CD4-positive, alpha-beta memory T cell (primary cell): ENCODE measurements around the gene TMEM128. TPM values are rescaled to one million over a fixed set of nuclear protein-coding genes. Genes with fewer than 3 reads are reported as not detected.
"Not testable (repeated sequence)": the region's sequence is repeated elsewhere in the genome, so short reads cannot be mapped to it uniquely, and the experiment has no call there.

Experiments
- CTCF ChIA-PET: fragments of 350-600 bp; sonication (Branson Sonifier 250); formaldehyde crosslinking; loops from one replicate; lab custom pipeline; 2021; ENCODE audit warnings: inconsistent platforms; ENCODE audit not compliant: partially characterized antibody; lab: Charles Lee
- POLR2A ChIA-PET: fragments of 350-600 bp; sonication (Branson Sonifier 250); formaldehyde crosslinking; loops from one replicate; lab custom pipeline; 2021; ENCODE audit not compliant: partially characterized antibody; lab: Charles Lee
- DNase-seq, 5 donors: peaks; one replicate each; pipeline versions ENCODE4 v3.0.0 to v3.0.0-alpha.2; 2020 to 2022; ENCODE audit warnings: mixed read lengths in 1 of 5
- H3K27ac ChIP-seq: one replicate; pipeline ENCODE4 v1.7.0; 2013; ENCODE audit warnings: low read depth, low read length
- H3K27me3 ChIP-seq: 2 replicates; pipeline ENCODE4 v1.7.0; 2013; ENCODE audit warnings: mild to moderate bottlenecking, low read length, moderate library complexity; ENCODE audit not compliant: insufficient read depth
- H3K36me3 ChIP-seq: 2 replicates; pipeline ENCODE4 v1.7.0; 2013; ENCODE audit warnings: mild to moderate bottlenecking, low read length, moderate library complexity; ENCODE audit not compliant: insufficient read depth
- H3K4me1 ChIP-seq: 2 replicates; pipeline ENCODE4 v1.7.0; 2013; ENCODE audit warnings: mild to moderate bottlenecking, low read length, moderate library complexity; ENCODE audit not compliant: insufficient read depth
- H3K4me3 ChIP-seq, 2 donors: one replicate each; pipeline ENCODE4 v1.7.0; 2013; ENCODE audit warnings: low read length in 2 of 2, mild to moderate bottlenecking in 1 of 2
- H3K9me3 ChIP-seq, 2 donors: one replicate each; pipeline ENCODE4 v1.7.0; 2013; ENCODE audit warnings: low read length in 2 of 2, control low read depth in 1 of 2; ENCODE audit not compliant: control insufficient read depth in 1 of 2
- H3K27ac Mint-ChIP-seq, 7 donors: one replicate each; pipeline ENCODE4 v1.8.0; 2020 to 2021; ENCODE audit warnings: mixed read lengths in 7 of 7, mild to moderate bottlenecking in 6 of 7, inconsistent platforms in 3 of 7, moderate library complexity in 3 of 7
- H3K27me3 Mint-ChIP-seq, 2 donors: one replicate each; pipeline ENCODE4 v1.8.0; 2020 to 2021; ENCODE audit warnings: mixed read lengths in 2 of 2
- H3K36me3 Mint-ChIP-seq, 2 donors: one replicate each; pipeline ENCODE4 v1.8.0; 2020 to 2021; ENCODE audit warnings: mixed read lengths in 2 of 2, inconsistent platforms in 1 of 2, mild to moderate bottlenecking in 1 of 2
- H3K4me1 Mint-ChIP-seq, 4 donors: one replicate each; pipeline ENCODE4 v1.8.0; 2020 to 2021; ENCODE audit warnings: mixed read lengths in 4 of 4, mild to moderate bottlenecking in 1 of 4
- H3K4me3 Mint-ChIP-seq, 8 donors: one replicate each; pipeline ENCODE4 v1.8.0; 2020 to 2021; ENCODE audit warnings: mixed read lengths in 8 of 8, mild to moderate bottlenecking in 7 of 8, moderate library complexity in 6 of 8, inconsistent platforms in 3 of 8
- H3K9me3 Mint-ChIP-seq, 8 donors: one replicate each; pipeline ENCODE4 v1.8.0; 2020 to 2021; ENCODE audit warnings: mixed read lengths in 8 of 8, mild to moderate bottlenecking in 5 of 8, inconsistent platforms in 3 of 8, moderate library complexity in 1 of 8
- intact Hi-C: fragments of 100-400 bp; cut with micrococcal nuclease; formaldehyde crosslinking; loops from one replicate; pipeline ENCODE4 v1.15.1; 2023
- polyA plus RNA-seq, 2 donors: library from polyadenylated mRNA; unstranded; fragments of 300-500 nt; fragmentation: Illumina TruSeq; gene quantifications; one replicate each; pipeline ENCODE4 v1.2.3, GENCODE V29; 2021
- total RNA-seq, 2 experiments: library from RNA; stranded (reverse); gene quantifications; one replicate each; pipeline ENCODE4 v1.2.3, GENCODE V29; 2021

TMEM128 gene
- total and polyA plus RNA-seq, 4 experiments from 2014 or later: 20.0 to 51.5 (median 30.4) TPM

DNA sequence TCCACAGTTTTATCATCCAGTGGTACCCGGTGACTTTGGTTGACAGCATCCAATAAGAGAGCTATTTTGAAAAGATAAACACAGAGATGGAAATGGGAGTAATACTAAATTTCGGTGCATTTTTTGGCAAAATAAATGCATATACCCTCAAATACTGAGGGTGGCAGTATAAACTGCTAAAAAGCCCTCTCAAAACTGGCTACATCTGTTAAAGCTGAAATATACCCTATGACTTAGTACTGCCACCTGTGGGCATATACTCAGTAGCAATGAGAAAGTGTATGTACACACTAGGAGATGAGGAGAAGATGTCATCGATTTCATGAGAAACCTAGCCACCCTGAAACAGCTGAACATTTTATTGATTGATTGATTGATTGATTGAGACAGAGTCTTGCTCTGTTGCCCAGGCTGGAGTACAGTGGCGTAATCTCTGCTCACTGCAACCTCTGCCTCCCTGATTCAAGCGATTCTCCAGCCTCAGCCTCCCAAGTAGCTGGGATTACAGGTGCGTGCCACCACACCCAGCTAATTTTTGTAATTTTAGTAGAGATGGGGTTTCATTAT lies 12.2 kb upstream of the TMEM128 start:
- peak overlapping the region in 5 of 7 donors; percentile 21 to 83 (median 68) for H3K27ac Mint-ChIP-seq
- H3K27me3 ChIP-seq: no peaks in the 10 kb centered on the region

GRCh38 chr4:4259484-4260100 lies 11.6 kb upstream of the TMEM128 start:
- ChIA-PET CTCF (interaction anchor here (0.6 to 3.7 kb wide), 35 partner anchors 8 to 316 kb away, joined by 3 to 161 read pairs (median 5); partner anchors contain the start of gene TMEM128), POLR2A (interaction anchor here (0.6 to 2.8 kb wide), 20 partner anchors 9 to 203 kb away, joined by 3 to 33 read pairs (median 4); partner anchors contain the start of genes LYAR, TMEM128 and ZBTB49)
- no peak overlapping the region for H3K4me3 Mint-ChIP-seq
- no peaks in the 10 kb centered on the region for H3K9me3 Mint-ChIP-seq
- Histone ChIP-seq H3K4me1 (no peaks in the 10 kb centered on the region), H3K9me3 (no peaks in the 10 kb centered on the region), H3K36me3 (no peaks in the 10 kb centered on the region), H3K27ac (no peak overlapping the region), H3K4me3 (no peak overlapping the region), H3K27me3 (no peaks in the 10 kb centered on the region)
- no peaks in the 10 kb centered on the region for H3K36me3 Mint-ChIP-seq
- H3K27ac Mint-ChIP-seq: peak overlapping the region in 3 of 7 donors; percentile 26 to 83 (median 49)
- no peaks in the 10 kb centered on the region for H3K27me3 Mint-ChIP-seq
- no peak for DNase-seq
- peaks cover 4 to 11% (median 7%) of the 10 kb centered on the region in 4 donors for H3K4me1 Mint-ChIP-seq
- intact Hi-C loops: loop anchor here (1.0 kb wide), 3 partner anchors 11 to 171 kb away; no protein-coding TSS in a partner anchor

More for the DNA sequence above, 12.2 kb upstream of the TMEM128 start:
- Histone ChIP-seq H3K4me1 (no peaks in the 10 kb centered on the region), H3K4me3 (no peak overlapping the region), H3K27ac (no peak overlapping the region), H3K9me3 (no peaks in the 10 kb centered on the region), H3K36me3 (no peaks in the 10 kb centered on the region)
- ChIA-PET CTCF (interaction anchor here (0.6 to 3.7 kb wide), 33 partner anchors 8 to 206 kb away, joined by 3 to 161 read pairs (median 5); partner anchors contain the start of gene TMEM128), POLR2A (interaction anchor here (0.6 to 2.8 kb wide), 22 partner anchors 9 to 202 kb away, joined by 3 to 33 read pairs (median 3); partner anchors contain the start of genes LYAR, TMEM128 and ZBTB49)
- Mint-ChIP-seq H3K27me3 (no peaks in the 10 kb centered on the region), H3K4me3 (no peak overlapping the region), H3K36me3 (no peaks in the 10 kb centered on the region), H3K4me1 (peaks cover 4 to 11% (median 8%) of the 10 kb centered on the region in 4 donors), H3K9me3 (no peaks in the 10 kb centered on the region)
- intact Hi-C loops: loop anchor here (1.0 kb wide), 3 partner anchors 10 to 170 kb away; no protein-coding TSS in a partner anchor
- peak; percentile 49 to 72 (median 64) for DNase-seq

GRCh38 chr4:4257705-4258104 lies 9.7 kb upstream of the TMEM128 start:
- CTCF ChIA-PET: interaction anchor here (1.4 to 3.7 kb wide), 3 partner anchors 11 to 78 kb away, joined by 4 to 161 read pairs (median 35); no protein-coding TSS in a partner anchor
- H3K36me3 Mint-ChIP-seq, H3K27me3 ChIP-seq, H3K4me3 ChIP-seq, H3K4me3 Mint-ChIP-seq, H3K27ac ChIP-seq, H3K36me3 ChIP-seq, POLR2A ChIA-PET, DNase-seq, intact Hi-C loops, H3K27ac Mint-ChIP-seq, H3K4me1 ChIP-seq, H3K27me3 Mint-ChIP-seq, H3K9me3 Mint-ChIP-seq, H3K9me3 ChIP-seq: not testable (repeated sequence)
- H3K4me1 Mint-ChIP-seq: peaks cover 4 to 11% (median 6%) of the 10 kb centered on the region in 4 donors

- intact Hi-C loops: no loop called here
- Histone ChIP-seq H3K36me3 (no peaks in the 10 kb centered on the region), H3K4me1 (no peaks in the 10 kb centered on the region), H3K4me3 (no peak overlapping the region), H3K27ac (no peak overlapping the region), H3K27me3 (no peaks in the 10 kb centered on the region), H3K9me3 (no peaks in the 10 kb centered on the region)
- Mint-ChIP-seq H3K27ac (no peak overlapping the region), H3K36me3 (no peaks in the 10 kb centered on the region), H3K9me3 (peaks cover 0 to 1% (median 0%) of the 10 kb centered on the region in 8 donors), H3K27me3 (no peaks in the 10 kb centered on the region), H3K4me1 (peaks cover 4 to 11% (median 7%) of the 10 kb centered on the region in 4 donors), H3K4me3 (no peak overlapping the region)
- DNase-seq: no peak
- ChIA-PET CTCF (interaction anchor here (1.7 to 3.5 kb wide), 4 partner anchors 27 to 174 kb away, joined by 3 to 25 read pairs (median 11); no protein-coding TSS in a partner anchor), POLR2A (interaction anchor here (0.7 to 1.1 kb wide), 2 partner anchors 9 to 12 kb away, joined by 3 to 4 read pairs; partner anchors contain the start of gene TMEM128)
Measured at GRCh38 chr4:4256799-4257198, 8.8 kb upstream of the TMEM128 start.

GRCh38 chr4:4254666-4255065 lies 6.6 kb upstream of the TMEM128 start:
- H3K4me3 ChIP-seq: no peak overlapping the region
- ChIA-PET POLR2A (no interaction called here), CTCF (interaction anchor here (1.4 to 3.5 kb wide), 4 partner anchors 77 to 176 kb away, joined by 4 to 25 read pairs (median 8); no protein-coding TSS in a partner anchor)
- DNase-seq: no peak
- H3K4me3 Mint-ChIP-seq: no peak overlapping the region
- no peak overlapping the region for H3K27ac ChIP-seq
- no peaks in the 10 kb centered on the region for H3K27me3 Mint-ChIP-seq
- no peaks in the 10 kb centered on the region for H3K36me3 ChIP-seq
- peaks cover 0 to 1% (median 0%) of the 10 kb centered on the region in 8 donors for H3K9me3 Mint-ChIP-seq
- intact Hi-C loops: no loop called here
- no peaks in the 10 kb centered on the region for H3K9me3 ChIP-seq
- peak overlapping the region in 1 of 7 donors; percentile 13 for H3K27ac Mint-ChIP-seq
- H3K4me1 Mint-ChIP-seq: peaks cover 0 to 2% (median 0%) of the 10 kb centered on the region in 4 donors
- no peaks in the 10 kb centered on the region for H3K4me1 ChIP-seq
- no peaks in the 10 kb centered on the region for H3K36me3 Mint-ChIP-seq
- H3K27me3 ChIP-seq: no peaks in the 10 kb centered on the region

DNA sequence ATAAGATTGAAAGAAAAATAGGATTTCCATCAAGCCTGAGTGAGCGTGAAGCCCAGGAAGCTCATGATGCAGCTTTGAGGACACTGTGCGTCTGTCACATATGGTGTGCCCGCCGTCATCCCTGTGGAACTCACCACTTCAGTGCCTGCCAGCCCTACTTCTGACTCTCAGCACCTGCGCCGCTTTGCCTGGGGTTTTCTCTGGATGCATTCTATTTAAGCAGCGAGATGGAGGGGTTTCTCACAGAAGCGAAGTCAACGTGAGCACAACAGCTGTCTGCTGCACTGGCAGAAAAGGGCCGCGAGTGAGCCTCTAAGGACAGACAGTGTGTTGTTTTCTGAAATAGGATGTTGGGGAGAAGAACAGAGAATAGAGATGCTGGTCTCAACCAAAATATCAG lies 6.2 kb upstream of the TMEM128 start:
- Mint-ChIP-seq H3K9me3 (peaks cover 0 to 1% (median 0%) of the 10 kb centered on the region in 8 donors), H3K4me3 (no peak overlapping the region), H3K27me3 (no peaks in the 10 kb centered on the region), H3K27ac (peak overlapping the region in 1 of 7 donors; percentile 13), H3K4me1 (peaks cover under 1 to 2% (median 2%) of the 10 kb centered on the region in 4 donors), H3K36me3 (no peaks in the 10 kb centered on the region)
- no peak overlapping the region for H3K27ac ChIP-seq
- no peak for DNase-seq
- ChIA-PET CTCF (interaction anchor here (0.9 to 3.5 kb wide), 4 partner anchors 19 to 177 kb away, joined by 3 to 25 read pairs (median 8); no protein-coding TSS in a partner anchor), POLR2A (interaction anchor here (1.0 kb wide), 1 partner anchor 79 kb away, joined by 3 read pairs; no protein-coding TSS in a partner anchor)
- H3K36me3 ChIP-seq: no peaks in the 10 kb centered on the region
- H3K4me3 ChIP-seq: no peak overlapping the region
- H3K27me3 ChIP-seq: no peaks in the 10 kb centered on the region
- no peaks in the 10 kb centered on the region for H3K4me1 ChIP-seq
- H3K9me3 ChIP-seq: no peaks in the 10 kb centered on the region
- intact Hi-C loops: no loop called here
